NK-92 (cell line): ENCODE results near the gene TMEM208.

ENCODE experiments used
- DNase-seq: peaks from one replicate; lab custom pipeline; 2025; ENCODE audit not compliant: unreplicated experiment; lab: John Stamatoyannopoulos, UW

TMEM208 gene

GRCh38 chr16:67226804-67227566, at the start of gene TMEM208:
Gene TMEM208 (plus strand): TSS chr16:67227130. CDS start chr16:67227219, 89 bp downstream.
- peak; percentile 89 for DNase-seq

- no peak for DNase-seq
These were observed 48.9 kb upstream of the TMEM208 start for GRCh38 chr16:67177743-67178699.

- no peak for DNase-seq
These were observed 47.4 kb upstream of the TMEM208 start for GRCh38 chr16:67179421-67180080.

GRCh38 chr16:67180166-67180565, 46.8 kb upstream of the TMEM208 start:
- DNase-seq: no peak

GRCh38 chr16:67181346-67181745, 45.6 kb upstream of the TMEM208 start:
- no peak for DNase-seq

- DNase-seq: no peak
These were observed 44.6 kb upstream of the TMEM208 start for GRCh38 chr16:67182288-67182687.

GRCh38 chr16:67183284-67183626, 43.7 kb upstream of the TMEM208 start:
- no peak for DNase-seq

- peak; percentile 70 for DNase-seq
These were observed 43.1 kb upstream of the TMEM208 start, which contains the start of gene MATCAP1 for GRCh38 chr16:67183627-67184452. Gene MATCAP1 (minus strand): TSS chr16:67183963. CDS start chr16:67180610, 3,353 bp downstream.

GRCh38 chr16:67184453-67184994, 42.4 kb upstream of the TMEM208 start:
- no peak for DNase-seq

- no peak for DNase-seq
These were observed 41.8 kb upstream of the TMEM208 start for GRCh38 chr16:67184995-67185650.

GRCh38 chr16:67185651-67186134, 41.2 kb upstream of the TMEM208 start:
- no peak for DNase-seq

GRCh38 chr16:67186550-67186950, 40.4 kb upstream of the TMEM208 start:
- no peak for DNase-seq

GRCh38 chr16:67187175-67187890, 39.6 kb upstream of the TMEM208 start:
- DNase-seq: no peak

- no peak for DNase-seq
These were observed 38.6 kb upstream of the TMEM208 start for GRCh38 chr16:67188323-67188722.

- DNase-seq: no peak
These were observed 38.1 kb upstream of the TMEM208 start for GRCh38 chr16:67188798-67189197.

- no peak for DNase-seq
These were observed 36.9 kb upstream of the TMEM208 start, which contains the start of gene EXOC3L1 for GRCh38 chr16:67190041-67190440. Gene EXOC3L1 (minus strand): TSS chr16:67190136. CDS start chr16:67189676, 460 bp downstream.

GRCh38 chr16:67190448-67191399, 36.2 kb upstream of the TMEM208 start:
- no peak for DNase-seq
